DND-41 (cell line): ENCODE results near the gene MYO1B.

Source experiments
- EZH2 ChIP-seq: IDR thresholded peaks from 3 replicates; pipeline ENCODE4 v1.6.1; 2012; ENCODE audit warnings: borderline replicate concordance, low read depth, mild to moderate bottlenecking, moderate library complexity, low read length, inconsistent platforms; ENCODE audit not compliant: severe bottlenecking
- TF ChIP-seq, protein P1 (sequence below): IDR thresholded peaks from 2 replicates; pipeline ENCODE4 v1.5.1; 2012; ENCODE audit warnings: borderline replicate concordance, low read length, moderate library complexity, mild to moderate bottlenecking; ENCODE audit not compliant: poor library complexity, severe bottlenecking; ENCODE audit errors: extremely low read depth

DNA sequence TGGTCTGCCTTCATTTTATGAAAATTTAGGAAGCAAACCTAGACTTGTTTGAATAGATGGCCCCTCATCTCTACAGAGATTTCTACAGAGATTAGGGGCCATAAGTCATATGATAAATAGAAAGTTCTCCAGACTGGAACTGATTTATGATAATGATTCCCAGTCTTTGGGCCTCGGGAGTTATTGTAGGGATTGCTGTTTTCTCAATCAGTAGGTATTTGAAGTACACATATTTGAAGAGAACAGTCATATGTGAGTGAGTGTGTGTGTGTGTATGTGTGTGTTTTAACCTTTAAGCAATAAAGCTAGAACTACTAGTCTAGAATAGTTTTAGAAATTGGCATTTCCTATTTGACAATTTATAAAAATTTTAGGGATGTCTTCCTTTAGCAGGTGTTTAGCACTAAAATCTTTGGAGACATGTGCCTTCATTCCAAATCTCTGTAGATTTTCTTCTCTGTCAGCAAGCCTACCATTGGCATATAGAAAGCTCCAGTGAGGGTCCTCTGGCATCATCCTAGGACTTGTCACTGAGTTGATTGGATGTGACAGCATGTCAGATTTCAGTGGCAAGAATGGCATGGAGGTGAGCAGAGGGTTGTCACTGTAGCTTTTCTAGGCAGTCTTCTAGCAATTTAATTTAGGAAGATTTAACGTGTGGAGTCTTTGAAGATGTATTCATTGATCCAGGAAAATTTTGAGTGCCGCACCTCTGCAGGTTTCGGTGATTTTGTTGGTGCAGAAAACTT, 71.2 kb downstream of the MYO1B start:
- TF ChIP-seq, protein P1, sequence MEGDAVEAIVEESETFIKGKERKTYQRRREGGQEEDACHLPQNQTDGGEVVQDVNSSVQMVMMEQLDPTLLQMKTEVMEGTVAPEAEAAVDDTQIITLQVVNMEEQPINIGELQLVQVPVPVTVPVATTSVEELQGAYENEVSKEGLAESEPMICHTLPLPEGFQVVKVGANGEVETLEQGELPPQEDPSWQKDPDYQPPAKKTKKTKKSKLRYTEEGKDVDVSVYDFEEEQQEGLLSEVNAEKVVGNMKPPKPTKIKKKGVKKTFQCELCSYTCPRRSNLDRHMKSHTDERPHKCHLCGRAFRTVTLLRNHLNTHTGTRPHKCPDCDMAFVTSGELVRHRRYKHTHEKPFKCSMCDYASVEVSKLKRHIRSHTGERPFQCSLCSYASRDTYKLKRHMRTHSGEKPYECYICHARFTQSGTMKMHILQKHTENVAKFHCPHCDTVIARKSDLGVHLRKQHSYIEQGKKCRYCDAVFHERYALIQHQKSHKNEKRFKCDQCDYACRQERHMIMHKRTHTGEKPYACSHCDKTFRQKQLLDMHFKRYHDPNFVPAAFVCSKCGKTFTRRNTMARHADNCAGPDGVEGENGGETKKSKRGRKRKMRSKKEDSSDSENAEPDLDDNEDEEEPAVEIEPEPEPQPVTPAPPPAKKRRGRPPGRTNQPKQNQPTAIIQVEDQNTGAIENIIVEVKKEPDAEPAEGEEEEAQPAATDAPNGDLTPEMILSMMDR = no peak
- no peak for TF ChIP-seq EZH2
